Lower lobe of right lung (tissue), 2 donors: Measurements from ENCODE around the gene RFX4. TPM values are rescaled to one million over a fixed set of nuclear protein-coding genes. Genes with fewer than 3 reads are reported as not detected.

Experiments
- ATAC-seq, 2 donors: fragments of 200-7000 bp; cut with Tn5 transposase; one replicate each; pipeline ENCODE4 v1.9.1; 2020 to 2022; ENCODE audit warnings: mild to moderate bottlenecking in 2 of 2, moderate library complexity in 2 of 2
- DNase-seq: peaks from one replicate; pipeline ENCODE4 v3.0.0-alpha.2; 2020
- H3K27ac ChIP-seq: fragments of 200-600 bp; one replicate; pipeline ENCODE4 v1.8.0; 2022
- H3K27me3 ChIP-seq: fragments of 200-600 bp; one replicate; pipeline ENCODE4 v1.8.0; 2022; ENCODE audit warnings: low read depth
- H3K36me3 ChIP-seq: fragments of 200-600 bp; one replicate; pipeline ENCODE4 v1.8.0; 2022; ENCODE audit warnings: mild to moderate bottlenecking
- H3K4me1 ChIP-seq: fragments of 200-600 bp; one replicate; pipeline ENCODE4 v1.8.0; 2022
- H3K4me3 ChIP-seq: fragments of 200-600 bp; one replicate; pipeline ENCODE4 v1.8.0; 2022; ENCODE audit warnings: mild to moderate bottlenecking
- H3K9me3 ChIP-seq: fragments of 200-600 bp; one replicate; pipeline ENCODE4 v1.8.0; 2022
- intact Hi-C: fragments of 100-400 bp; cut with DNase I; formaldehyde crosslinking; loops from one replicate; pipeline ENCODE4 v1.11.0; 2022
- total RNA-seq: library from RNA; stranded (reverse); fragmentation: NEBNext Ultra II Directional; extraction: Animal tissue kit (Norgen Biotek cat#: 25700); gene quantifications from one replicate; pipeline ENCODE4 v1.2.1, GENCODE V29; 2021
- TF ChIP-seq, protein P1 (sequence below): fragments of 200-600 bp; IDR thresholded peaks from one replicate; pipeline ENCODE4 v1.8.0; 2022; ENCODE audit warnings: antibody characterized with exemption, mild to moderate bottlenecking
- donor health status: DM: no; HTN: yes; CAD: no; lungs with severe emphysema.

The RFX4 gene
- total RNA-seq, 1 donor from 2014 or later: not detected

DNA sequence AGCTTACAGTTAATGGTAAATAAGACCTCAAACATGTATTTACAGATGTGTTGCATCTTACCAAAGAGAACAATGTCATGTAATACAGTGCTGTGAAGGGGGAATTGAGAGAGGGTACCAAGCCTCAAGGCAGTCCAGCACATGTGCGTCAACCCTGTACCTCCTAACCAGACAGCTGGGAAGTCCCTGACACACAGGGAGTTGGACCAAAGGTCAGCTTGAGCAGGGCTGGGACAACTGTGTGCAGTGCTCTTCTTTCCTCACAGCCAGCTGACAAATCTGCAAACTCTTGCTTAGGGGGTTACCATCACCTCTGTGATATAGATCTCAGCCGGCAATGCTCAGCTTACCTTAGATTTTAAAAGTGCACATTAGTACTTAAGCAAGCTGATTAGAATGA is 134.9 kb downstream of the RFX4 start:
- Histone ChIP-seq H3K27ac (no peak overlapping the region), H3K9me3 (no peaks in the 10 kb centered on the region), H3K4me1 (no peaks in the 10 kb centered on the region), H3K36me3 (no peaks in the 10 kb centered on the region), H3K27me3 (no peaks in the 10 kb centered on the region), H3K4me3 (no peak overlapping the region)
- TF ChIP-seq, protein P1, sequence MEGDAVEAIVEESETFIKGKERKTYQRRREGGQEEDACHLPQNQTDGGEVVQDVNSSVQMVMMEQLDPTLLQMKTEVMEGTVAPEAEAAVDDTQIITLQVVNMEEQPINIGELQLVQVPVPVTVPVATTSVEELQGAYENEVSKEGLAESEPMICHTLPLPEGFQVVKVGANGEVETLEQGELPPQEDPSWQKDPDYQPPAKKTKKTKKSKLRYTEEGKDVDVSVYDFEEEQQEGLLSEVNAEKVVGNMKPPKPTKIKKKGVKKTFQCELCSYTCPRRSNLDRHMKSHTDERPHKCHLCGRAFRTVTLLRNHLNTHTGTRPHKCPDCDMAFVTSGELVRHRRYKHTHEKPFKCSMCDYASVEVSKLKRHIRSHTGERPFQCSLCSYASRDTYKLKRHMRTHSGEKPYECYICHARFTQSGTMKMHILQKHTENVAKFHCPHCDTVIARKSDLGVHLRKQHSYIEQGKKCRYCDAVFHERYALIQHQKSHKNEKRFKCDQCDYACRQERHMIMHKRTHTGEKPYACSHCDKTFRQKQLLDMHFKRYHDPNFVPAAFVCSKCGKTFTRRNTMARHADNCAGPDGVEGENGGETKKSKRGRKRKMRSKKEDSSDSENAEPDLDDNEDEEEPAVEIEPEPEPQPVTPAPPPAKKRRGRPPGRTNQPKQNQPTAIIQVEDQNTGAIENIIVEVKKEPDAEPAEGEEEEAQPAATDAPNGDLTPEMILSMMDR: no peak
- intact Hi-C loops: no loop called here
- no peak for ATAC-seq
- no peak for DNase-seq

DNA sequence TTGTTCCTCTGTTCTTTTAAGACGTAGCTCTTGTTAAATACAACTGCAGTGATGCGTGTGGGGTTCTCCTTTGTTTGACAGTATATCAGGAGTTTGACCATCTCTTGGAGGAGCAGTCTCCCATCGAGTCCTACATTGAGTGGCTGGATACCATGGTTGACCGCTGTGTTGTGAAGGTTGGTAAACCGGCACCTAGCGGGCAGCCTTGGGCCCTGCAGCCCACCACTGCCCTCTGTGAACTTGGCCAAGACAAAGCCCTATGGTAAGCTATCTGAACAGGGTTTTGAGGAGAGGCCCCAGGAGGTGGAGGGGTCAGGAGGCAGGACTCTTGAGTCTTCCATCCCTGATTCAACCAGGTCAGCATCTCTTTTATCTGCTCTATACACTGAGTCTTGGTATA is 137.1 kb downstream of the RFX4 start:
- ATAC-seq (no peak), DNase-seq (no peak)
- TF ChIP-seq, protein P1: no peak
- intact Hi-C loops: no loop called here
- Histone ChIP-seq H3K27me3 (no peaks in the 10 kb centered on the region), H3K4me3 (no peak overlapping the region), H3K4me1 (no peaks in the 10 kb centered on the region), H3K36me3 (no peaks in the 10 kb centered on the region), H3K27ac (no peak overlapping the region), H3K9me3 (no peaks in the 10 kb centered on the region)

DNA sequence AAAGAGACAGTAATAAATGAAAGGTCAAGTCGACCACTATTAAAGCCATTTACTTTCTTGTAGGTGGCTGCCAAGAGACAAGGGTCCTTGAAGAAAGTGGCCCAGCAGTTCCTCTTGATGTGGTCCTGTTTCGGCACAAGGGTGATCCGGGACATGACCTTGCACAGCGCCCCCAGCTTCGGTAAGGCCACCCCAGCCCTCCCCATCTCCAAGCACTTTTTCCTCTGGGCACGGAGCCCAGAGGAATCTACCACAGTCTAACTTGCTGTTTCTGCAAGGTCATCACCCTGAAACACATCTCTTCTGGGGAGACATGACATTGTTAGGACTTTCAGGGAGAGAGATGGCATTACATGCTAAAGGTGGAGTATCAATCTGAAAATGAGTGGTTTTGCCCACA is 137.9 kb downstream of the RFX4 start:
- ATAC-seq (peak in 1 of 2 donors; percentile 24), DNase-seq (no peak)
- Histone ChIP-seq H3K4me1 (no peaks in the 10 kb centered on the region), H3K9me3 (no peaks in the 10 kb centered on the region), H3K27me3 (no peaks in the 10 kb centered on the region), H3K36me3 (no peaks in the 10 kb centered on the region), H3K27ac (no peak overlapping the region), H3K4me3 (no peak overlapping the region)
- intact Hi-C loops: no loop called here
- TF ChIP-seq, protein P1: no peak

DNA sequence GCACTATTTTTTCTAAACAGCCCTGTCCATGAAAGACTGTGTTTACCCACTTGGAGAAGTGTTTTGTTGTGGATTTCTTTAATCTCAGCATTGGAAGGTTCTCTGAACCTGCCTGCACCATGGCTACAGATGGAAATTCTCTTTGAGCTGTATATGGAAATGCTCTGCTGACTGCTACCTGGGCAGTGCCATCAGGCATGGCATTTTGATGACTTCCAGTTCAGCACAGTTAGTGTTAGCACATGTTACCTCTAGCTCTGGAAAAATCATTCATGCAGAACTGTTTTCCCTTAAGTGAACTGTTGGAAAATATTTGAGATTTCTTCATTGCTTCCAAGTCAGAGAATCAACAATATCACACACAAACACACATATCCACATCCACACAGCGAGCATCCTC is 139.1 kb downstream of the RFX4 start:
- H3K9me3 ChIP-seq: no peaks in the 10 kb centered on the region

DNA sequence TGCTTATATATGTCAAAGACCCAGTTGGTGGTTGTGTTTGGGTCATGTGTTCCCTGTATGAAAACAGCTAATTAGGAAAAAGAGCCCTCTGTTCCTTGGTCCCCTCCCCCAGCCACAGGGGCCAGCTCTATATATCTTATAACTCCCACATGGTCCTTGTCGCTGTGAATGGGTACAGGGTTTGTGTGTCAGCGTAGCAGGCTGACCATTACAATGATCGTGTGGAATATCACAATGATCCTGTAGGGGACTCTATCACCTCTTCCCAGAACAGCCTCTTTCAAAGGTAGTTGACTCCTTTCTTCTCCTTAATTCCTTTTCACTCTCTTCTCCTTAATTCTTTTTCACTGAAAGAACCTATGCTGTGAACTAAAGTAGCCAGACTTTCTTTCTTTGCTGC is 140.0 kb downstream of the RFX4 start:
- Histone ChIP-seq H3K9me3 (no peaks in the 10 kb centered on the region), H3K36me3 (no peaks in the 10 kb centered on the region), H3K27ac (no peak overlapping the region), H3K4me3 (no peak overlapping the region), H3K4me1 (no peaks in the 10 kb centered on the region), H3K27me3 (no peaks in the 10 kb centered on the region)
- intact Hi-C loops: no loop called here
- TF ChIP-seq, protein P1: no peak
- ATAC-seq (no peak), DNase-seq (no peak)

More for the DNA sequence above, 139.1 kb downstream of the RFX4 start:
- Histone ChIP-seq H3K27ac (no peak overlapping the region), H3K27me3 (no peaks in the 10 kb centered on the region), H3K4me1 (no peaks in the 10 kb centered on the region), H3K4me3 (no peak overlapping the region), H3K36me3 (no peaks in the 10 kb centered on the region)
- no peak for DNase-seq
- TF ChIP-seq, protein P1: no peak
- intact Hi-C loops: no loop called here
- ATAC-seq: no peak

DNA sequence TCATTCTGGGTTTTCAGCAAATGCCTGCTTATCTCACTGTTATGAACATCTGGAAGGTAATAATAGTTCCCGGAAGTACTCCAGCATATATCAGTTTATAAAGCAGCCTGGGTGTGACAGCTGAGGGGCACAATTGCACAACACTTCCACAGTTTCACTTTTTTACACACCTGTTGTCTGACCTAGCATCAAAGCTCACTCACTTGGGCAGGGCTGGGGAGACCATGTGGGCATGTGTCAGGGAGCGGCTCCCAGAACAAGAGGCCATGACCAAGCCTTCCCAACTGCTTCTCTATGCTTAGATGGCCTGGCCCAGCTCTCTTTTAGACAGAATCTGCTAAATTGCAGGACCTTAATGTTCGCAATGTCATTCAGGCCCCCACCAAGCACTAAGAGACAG is 140.6 kb downstream of the RFX4 start:
- Histone ChIP-seq H3K36me3 (no peaks in the 10 kb centered on the region), H3K9me3 (no peaks in the 10 kb centered on the region), H3K27me3 (no peaks in the 10 kb centered on the region), H3K27ac (no peak overlapping the region), H3K4me1 (no peaks in the 10 kb centered on the region), H3K4me3 (no peak overlapping the region)
- TF ChIP-seq, protein P1: no peak
- no peak for DNase-seq
- intact Hi-C loops: no loop called here
- no peak for ATAC-seq
